TTC549 (cell line): Measurements from ENCODE around the gene CADM2.

Source experiments
- FAIRE-seq: peaks from 2 replicates; lab custom pipeline; 2012; peaks lifted over from hg19 to GRCh38; lab: Jason Lieb, UNC

Gene CADM2

DNA sequence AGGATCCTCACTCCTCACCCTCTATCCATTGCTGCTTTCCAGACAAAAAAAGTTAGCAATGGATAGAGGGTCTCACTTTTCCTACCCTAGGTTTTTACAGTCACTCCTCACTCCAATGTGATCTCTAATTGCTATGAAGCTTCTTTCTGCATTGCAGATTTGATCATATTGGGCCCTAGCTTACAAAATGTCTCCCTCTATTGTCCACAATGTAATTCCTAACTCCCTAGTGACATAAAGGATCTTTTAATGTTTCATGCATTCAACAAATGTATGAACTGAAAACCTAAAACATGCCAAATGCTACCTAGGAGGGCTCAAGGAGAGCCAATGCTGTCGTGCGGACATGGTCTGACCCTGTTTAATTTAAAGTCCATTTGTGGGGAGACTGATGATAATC lies 234.8 kb downstream of the CADM2 start:
- FAIRE-seq, result no peak

DNA sequence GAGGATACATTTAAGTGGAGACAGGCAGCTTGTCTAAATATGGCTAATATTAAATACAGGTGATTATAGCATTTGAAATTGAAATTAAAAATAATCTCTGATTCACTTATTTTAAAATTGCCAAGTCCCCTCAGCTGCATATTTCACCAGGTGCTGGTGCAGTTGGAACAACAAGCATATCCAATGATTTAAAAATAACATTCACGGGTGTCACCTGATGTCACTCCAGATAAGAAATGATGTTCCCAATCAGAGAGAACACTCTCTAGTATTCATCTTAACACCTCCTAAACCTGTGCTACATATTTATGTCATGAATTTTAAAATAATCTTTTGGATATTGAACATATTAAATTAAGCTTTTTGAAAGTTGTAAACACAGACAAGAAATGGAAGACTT lies 249.9 kb downstream of the CADM2 start:
- FAIRE-seq, result no peak

GRCh38 chr3:85210540-85210939 lies 251.8 kb downstream of the CADM2 start:
- FAIRE-seq, result no peak

GRCh38 chr3:85228966-85229365 lies 270.2 kb downstream of the CADM2 start:
- no peak for FAIRE-seq

GRCh38 chr3:85244091-85244490 lies 285.3 kb downstream of the CADM2 start:
- no peak for FAIRE-seq

DNA sequence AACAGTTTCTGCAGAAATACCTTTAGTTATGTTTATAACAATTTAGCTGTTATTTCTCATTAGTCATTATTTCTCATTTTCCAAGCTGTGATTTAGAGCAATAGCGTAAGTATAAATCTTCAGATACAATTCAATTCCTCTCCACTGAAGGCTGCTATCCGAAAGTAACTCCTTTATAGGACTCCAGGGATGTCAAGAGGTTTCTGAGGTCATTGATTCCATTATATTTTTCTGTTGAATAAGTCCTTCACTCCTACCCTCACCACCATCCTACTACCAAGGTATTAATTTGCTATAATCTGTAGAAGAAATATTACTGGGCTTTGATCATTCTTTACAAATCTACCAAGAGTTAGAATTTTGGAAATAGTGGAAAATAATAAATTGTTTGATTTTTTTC lies 285.7 kb downstream of the CADM2 start:
- FAIRE-seq, result no peak

- no peak for FAIRE-seq
Observed at GRCh38 chr3:85251766-85252165, 293.0 kb downstream of the CADM2 start.

GRCh38 chr3:85252686-85253085 lies 293.9 kb downstream of the CADM2 start:
- FAIRE-seq, result no peak

DNA sequence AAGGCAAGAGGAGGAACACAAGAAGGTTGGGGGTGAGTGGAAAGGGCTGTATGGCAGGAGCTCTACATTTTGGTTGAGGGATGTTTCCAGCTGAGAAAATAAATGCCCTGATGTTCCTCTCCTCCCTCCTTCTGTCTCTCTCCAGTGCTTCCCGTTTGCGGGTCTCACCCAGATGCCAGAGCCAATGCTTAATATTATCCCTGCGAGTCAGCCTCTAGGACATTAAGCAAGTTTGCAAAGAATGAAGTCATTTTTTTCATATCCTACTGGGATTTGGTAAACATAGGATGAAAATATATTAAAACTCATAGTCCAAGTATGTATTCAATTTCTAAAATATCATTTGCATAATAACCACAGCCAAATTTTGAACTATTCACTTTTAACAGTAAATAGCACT lies 295.9 kb downstream of the CADM2 start:
- FAIRE-seq, result no peak

GRCh38 chr3:85255949-85256348 lies 297.2 kb downstream of the CADM2 start:
- FAIRE-seq, result no peak

- FAIRE-seq, result no peak
Observed at GRCh38 chr3:85258326-85258725, 299.5 kb downstream of the CADM2 start.

DNA sequence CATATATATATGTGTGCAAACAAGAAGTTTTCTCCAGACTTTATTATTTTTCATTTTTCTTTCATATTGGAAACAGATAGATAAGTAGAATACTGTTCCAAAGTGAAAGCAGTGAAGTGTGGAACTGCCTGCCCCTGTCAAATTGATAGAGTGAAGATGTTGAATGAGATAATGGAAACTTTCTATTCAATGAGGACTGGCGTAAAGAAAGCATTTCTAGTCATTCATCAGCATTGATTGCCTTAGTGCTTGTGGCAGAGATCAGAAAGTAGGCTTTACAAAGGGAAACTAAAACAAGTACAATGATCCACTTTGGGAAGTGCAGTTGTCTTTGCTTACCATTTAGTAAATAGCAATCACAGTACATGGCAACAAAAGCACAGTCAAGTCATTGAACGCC lies 300.0 kb downstream of the CADM2 start:
- no peak for FAIRE-seq

DNA sequence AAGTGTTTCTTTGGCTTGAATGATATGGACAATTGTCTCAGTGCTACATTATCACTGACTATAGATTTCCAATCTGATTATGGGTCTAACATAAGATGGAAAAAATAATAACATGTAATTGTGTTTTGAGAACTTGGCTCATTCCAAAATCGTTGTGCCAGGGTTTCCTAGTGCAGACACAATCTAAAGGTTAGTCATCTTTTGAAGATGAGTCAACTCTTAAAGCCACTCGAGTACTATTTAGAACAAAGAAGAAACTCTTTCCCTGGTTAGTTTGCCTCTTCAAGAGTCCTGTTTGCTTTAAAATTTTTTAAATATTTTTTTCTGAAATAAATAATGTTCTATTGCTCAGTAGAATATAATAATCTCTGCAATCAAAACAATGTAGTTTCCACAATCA lies 301.0 kb downstream of the CADM2 start:
- no peak for FAIRE-seq

DNA sequence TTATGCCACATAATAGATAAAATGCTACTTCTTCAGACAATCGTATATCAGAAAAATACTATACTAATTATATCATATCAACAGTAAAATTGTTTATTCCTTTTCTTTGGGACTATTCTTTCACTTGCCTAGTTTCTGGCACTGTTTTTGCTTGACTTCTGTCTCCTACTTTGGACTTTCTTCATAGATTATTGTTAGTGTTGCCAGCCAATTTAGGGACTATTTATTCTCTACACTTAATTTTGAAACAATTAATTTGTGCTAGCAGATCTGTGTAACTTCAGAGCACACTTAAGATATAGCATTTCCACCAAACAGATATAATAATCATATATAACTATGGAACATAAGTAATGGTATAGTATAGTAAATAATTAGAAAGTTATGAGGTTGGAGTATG lies 305.6 kb downstream of the CADM2 start:
- no peak for FAIRE-seq

- FAIRE-seq, result no peak
Observed at GRCh38 chr3:85270488-85270887, 311.7 kb downstream of the CADM2 start.

DNA sequence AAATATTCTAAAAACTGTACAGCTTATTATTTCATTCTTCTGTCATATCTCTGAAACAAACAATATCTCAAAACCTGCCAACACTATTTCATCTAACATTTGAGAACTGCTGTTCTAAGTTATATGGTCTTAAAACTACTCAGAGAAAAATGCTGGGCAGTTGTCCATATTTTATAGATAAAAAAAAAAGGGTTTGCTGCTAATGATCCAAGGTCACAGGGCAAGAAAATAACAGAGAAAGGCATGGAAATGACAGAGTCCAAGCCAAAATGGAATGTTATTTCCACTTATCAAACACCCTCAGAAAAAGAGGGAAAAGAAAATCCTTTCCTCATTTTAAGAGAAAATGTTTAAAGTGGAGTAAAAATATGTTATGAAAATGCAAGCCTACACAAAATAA lies 313.1 kb downstream of the CADM2 start:
- no peak for FAIRE-seq

GRCh38 chr3:85288257-85288656 lies 329.5 kb downstream of the CADM2 start:
- FAIRE-seq, result no peak

- FAIRE-seq, result no peak
Observed at GRCh38 chr3:85297291-85297690, 338.5 kb downstream of the CADM2 start.

- no peak for FAIRE-seq
Observed at GRCh38 chr3:85298032-85298431, 339.2 kb downstream of the CADM2 start.

GRCh38 chr3:85303156-85303555 lies 344.4 kb downstream of the CADM2 start:
- no peak for FAIRE-seq

GRCh38 chr3:85304360-85304964 lies 345.7 kb downstream of the CADM2 start:
- no peak for FAIRE-seq

DNA sequence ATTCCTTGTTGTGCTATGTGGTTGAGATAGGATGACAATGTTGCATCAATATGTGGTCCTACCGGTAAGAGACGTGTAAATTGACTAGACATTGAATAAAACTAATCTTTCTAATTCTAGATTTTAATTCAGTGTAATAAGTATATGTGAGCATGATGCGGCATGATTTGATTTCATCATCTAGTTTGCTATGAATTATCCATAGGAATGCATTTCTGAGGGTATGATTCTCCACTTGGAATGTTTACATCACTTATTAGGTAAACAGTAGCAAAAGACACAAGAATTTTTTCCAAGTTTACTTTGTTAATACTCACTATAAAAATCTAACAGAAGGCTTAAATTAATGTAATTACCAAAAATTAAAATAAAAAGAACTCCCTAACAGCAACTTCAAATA lies 353.5 kb downstream of the CADM2 start:
- FAIRE-seq, result no peak

GRCh38 chr3:85313380-85313779 lies 354.6 kb downstream of the CADM2 start:
- no peak for FAIRE-seq

GRCh38 chr3:85316252-85316651 lies 357.5 kb downstream of the CADM2 start:
- FAIRE-seq, result no peak

GRCh38 chr3:85321892-85322291 lies 363.1 kb downstream of the CADM2 start:
- FAIRE-seq, result no peak
